ENCODE results near the gene CYTH1.

The CYTH1 gene

DNA sequence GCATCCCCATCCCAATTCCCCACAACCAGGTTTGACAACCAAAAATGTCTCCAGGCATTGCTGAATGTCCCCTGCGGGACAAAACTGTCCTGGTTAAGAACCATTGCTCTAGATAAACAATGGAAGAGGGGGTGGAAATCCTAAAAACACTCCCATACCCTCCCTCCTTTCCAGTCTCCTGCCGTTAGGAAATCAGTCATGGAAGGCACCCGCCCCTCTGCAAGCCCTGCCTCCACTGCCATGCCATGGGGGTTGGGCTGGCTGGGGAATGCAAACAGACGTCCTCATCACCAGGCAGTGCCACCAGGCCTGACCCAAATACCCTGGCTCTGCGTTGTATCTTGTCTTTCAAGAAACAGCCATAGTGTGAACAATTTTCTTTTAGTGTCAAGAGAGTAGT lies 57.5 kb downstream of the CYTH1 start:
- no peaks in the 10 kb centered on the region for H3K27me3 ChIP-seq (ENCODE audit: insufficient read depth, low read depth, severe bottlenecking)
- peaks cover 9% of the 10 kb centered on the region for H3K36me3 ChIP-seq
- DNase-seq, result no peak
- no peak overlapping the region for H3K4me3 ChIP-seq (ENCODE audit: low read depth, low read length)
- H3K27ac ChIP-seq, result no peak overlapping the region
- no peaks in the 10 kb centered on the region for H3K9me3 ChIP-seq (ENCODE audit: severe bottlenecking)
- TF ChIP-seq, protein P1, sequence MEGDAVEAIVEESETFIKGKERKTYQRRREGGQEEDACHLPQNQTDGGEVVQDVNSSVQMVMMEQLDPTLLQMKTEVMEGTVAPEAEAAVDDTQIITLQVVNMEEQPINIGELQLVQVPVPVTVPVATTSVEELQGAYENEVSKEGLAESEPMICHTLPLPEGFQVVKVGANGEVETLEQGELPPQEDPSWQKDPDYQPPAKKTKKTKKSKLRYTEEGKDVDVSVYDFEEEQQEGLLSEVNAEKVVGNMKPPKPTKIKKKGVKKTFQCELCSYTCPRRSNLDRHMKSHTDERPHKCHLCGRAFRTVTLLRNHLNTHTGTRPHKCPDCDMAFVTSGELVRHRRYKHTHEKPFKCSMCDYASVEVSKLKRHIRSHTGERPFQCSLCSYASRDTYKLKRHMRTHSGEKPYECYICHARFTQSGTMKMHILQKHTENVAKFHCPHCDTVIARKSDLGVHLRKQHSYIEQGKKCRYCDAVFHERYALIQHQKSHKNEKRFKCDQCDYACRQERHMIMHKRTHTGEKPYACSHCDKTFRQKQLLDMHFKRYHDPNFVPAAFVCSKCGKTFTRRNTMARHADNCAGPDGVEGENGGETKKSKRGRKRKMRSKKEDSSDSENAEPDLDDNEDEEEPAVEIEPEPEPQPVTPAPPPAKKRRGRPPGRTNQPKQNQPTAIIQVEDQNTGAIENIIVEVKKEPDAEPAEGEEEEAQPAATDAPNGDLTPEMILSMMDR (IDR thresholded peaks at IDR 0.05; ENCODE audit: low read depth, low read length), result no peak

DNA sequence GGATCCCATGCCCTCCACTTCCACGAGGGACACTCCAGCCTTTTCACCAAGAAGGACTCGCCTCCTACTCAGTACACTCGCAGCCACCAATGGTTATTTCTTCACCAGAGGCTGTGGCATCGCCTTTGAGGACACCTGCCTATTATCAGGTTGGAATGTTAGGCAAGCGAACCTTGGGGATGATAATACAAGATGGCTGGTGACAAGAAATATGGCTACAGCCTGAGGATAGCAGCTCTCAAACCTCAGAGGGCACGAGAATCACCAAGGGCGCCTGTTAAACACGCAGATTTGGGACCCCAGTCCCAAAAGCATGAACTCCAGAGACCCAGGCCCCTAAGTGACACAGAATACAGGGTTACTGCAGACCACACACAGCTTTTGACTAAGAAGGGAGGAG lies 58.1 kb downstream of the CYTH1 start:
- TF ChIP-seq, protein P1 (IDR thresholded peaks at IDR 0.05; ENCODE audit: low read depth, low read length), result no peak
- no peak for DNase-seq
- no peaks in the 10 kb centered on the region for H3K27me3 ChIP-seq (ENCODE audit: insufficient read depth, low read depth, severe bottlenecking)
- no peaks in the 10 kb centered on the region for H3K9me3 ChIP-seq (ENCODE audit: severe bottlenecking)
- no peak overlapping the region for H3K27ac ChIP-seq
- peaks cover 9% of the 10 kb centered on the region for H3K36me3 ChIP-seq
- H3K4me3 ChIP-seq (ENCODE audit: low read depth, low read length), result no peak overlapping the region

DNA sequence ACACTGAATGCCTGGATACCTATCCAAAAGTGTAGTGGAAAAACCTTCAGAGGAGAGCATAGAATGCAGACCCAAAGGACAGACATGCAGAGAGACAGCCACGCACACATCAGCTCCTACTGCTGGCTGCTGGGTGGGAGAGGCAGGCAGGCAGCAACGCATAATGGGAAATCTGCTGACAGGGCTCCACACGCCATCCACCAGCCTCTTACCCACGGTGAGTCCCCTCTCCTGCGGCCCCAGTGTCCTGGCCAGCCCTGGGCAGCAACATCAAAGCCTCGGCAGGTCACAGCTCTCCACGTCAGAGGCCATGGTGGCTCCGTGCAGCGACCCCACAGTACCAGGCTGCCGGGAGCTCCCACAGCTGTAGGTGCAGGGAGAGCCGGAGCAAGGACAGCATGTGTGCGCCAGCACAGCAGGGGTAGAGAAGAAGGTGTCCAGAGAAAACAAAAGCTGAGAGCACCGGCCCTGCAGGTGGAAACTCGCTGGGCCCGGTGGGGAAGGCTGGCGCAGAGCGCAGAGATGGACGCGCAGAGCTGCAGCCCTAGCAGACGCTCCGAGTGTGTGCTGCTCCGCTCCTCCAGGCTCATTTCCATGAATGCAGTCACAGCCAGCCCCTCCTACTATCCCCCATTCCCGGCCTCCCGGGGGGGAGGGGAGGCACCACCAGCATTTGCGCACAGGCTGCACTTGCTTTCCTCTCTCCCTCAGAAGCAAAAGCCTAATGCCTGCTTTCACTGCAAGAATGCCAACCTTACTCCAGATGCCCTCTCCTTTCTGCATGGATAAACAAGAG lies 58.9 kb downstream of the CYTH1 start:
- TF ChIP-seq, protein P1 (IDR thresholded peaks at IDR 0.05; ENCODE audit: low read depth, low read length), result no peak
- Histone ChIP-seq H3K9me3 (ENCODE audit: severe bottlenecking) (no peaks in the 10 kb centered on the region), H3K27me3 (ENCODE audit: insufficient read depth, low read depth, severe bottlenecking) (no peaks in the 10 kb centered on the region), H3K27ac (no peak overlapping the region), H3K36me3 (peaks cover 9% of the 10 kb centered on the region), H3K4me3 (ENCODE audit: low read depth, low read length) (no peak overlapping the region)
- DNase-seq, result peak; percentile 46

DNA sequence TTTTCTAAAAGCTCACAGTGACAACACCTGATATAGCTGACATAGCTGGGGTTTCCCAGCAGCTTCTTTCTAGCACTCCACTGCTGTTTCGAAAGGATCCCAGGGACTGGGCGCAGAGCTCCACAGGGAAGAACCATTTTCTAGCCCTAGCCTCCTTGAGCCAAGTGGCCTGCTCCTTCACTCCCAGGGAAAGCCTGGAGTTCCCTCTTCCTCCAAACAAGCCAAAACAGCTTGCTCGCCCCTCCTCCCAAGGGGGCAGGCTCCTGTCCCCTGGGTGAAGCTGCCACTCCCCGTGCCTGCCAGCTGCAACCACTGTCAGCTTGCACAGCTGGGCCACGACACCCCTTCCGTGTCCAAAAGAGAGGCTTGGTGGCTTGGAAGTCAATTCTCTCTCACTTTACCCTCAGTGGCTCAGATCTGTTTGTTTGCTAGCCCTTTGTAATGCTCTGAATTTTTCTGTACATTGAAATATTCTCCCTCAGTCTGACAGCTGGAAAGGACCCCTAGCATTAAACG lies 59.8 kb downstream of the CYTH1 start:
- H3K36me3 ChIP-seq, result peaks cover 6% of the 10 kb centered on the region
- H3K27ac ChIP-seq, result no peak overlapping the region
- DNase-seq, result no peak
- H3K9me3 ChIP-seq (ENCODE audit: severe bottlenecking), result no peaks in the 10 kb centered on the region
- no peak overlapping the region for H3K4me3 ChIP-seq (ENCODE audit: low read depth, low read length)
- TF ChIP-seq, protein P1 (IDR thresholded peaks at IDR 0.05; ENCODE audit: low read depth, low read length), result no peak
- H3K27me3 ChIP-seq (ENCODE audit: insufficient read depth, low read depth, severe bottlenecking), result no peaks in the 10 kb centered on the region

DNA sequence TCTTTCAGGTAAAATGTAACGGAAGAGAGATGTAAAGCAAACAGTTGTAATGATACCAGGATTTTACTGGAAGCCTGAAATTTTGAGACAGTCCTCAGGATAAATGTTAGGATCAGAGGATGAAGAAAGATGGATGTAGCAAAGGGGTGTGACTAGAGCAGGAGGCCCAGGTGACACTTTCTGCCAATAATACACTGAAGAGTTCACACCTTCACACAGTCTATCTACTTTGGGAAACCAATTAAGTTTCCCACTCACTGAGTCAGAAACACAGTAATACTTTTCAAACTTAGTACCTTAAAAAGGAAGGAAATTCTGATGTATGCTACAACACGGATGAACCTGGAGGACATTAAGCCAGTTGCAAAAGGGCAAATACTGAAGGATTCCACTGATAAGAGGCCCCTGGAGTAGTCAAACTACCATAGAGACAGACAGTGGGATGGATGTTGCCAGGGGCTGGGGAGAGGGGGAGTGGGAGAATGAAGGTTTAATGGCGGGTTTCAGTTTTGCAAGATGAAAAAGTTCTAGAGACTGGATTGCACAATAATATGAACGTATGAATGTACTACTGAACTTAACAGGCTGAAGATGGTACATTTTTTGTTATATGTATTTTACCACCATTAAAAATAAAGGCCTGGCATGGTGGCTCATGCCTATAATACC lies 62.3 kb downstream of the CYTH1 start:
- Histone ChIP-seq H3K4me3 (ENCODE audit: low read depth, low read length) (no peak overlapping the region), H3K27me3 (ENCODE audit: insufficient read depth, low read depth, severe bottlenecking) (no peaks in the 10 kb centered on the region), H3K36me3 (no peaks in the 10 kb centered on the region; the same call in 1 of the 2 replicates), H3K9me3 (ENCODE audit: severe bottlenecking) (no peaks in the 10 kb centered on the region), H3K27ac (no peak overlapping the region)
- no peak for DNase-seq
- TF ChIP-seq, protein P1 (IDR thresholded peaks at IDR 0.05; ENCODE audit: low read depth, low read length), result no peak
